T-helper 22 cell (primary cell): ENCODE results near the gene OR8J1.
"Not testable (repeated sequence)": the region's sequence is repeated elsewhere in the genome, so short reads cannot be mapped to it uniquely, and the experiment has no call there.

Experiments
- DNase-seq: peaks from one replicate; pipeline ENCODE4 v3.0.0-alpha.2; 2020; ENCODE audit warnings: low read depth

OR8J1 gene, protein sequence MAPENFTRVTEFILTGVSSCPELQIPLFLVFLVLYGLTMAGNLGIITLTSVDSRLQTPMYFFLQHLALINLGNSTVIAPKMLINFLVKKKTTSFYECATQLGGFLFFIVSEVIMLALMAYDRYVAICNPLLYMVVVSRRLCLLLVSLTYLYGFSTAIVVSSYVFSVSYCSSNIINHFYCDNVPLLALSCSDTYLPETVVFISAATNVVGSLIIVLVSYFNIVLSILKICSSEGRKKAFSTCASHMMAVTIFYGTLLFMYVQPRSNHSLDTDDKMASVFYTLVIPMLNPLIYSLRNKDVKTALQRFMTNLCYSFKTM

GRCh38 chr11:56353991-56354390, at the start of gene OR8J1:
OR8J1 (plus strand) TSS chr11:56354291; CDS start chr11:56360247, 5,956 bp downstream.
- no peak for DNase-seq

DNA sequence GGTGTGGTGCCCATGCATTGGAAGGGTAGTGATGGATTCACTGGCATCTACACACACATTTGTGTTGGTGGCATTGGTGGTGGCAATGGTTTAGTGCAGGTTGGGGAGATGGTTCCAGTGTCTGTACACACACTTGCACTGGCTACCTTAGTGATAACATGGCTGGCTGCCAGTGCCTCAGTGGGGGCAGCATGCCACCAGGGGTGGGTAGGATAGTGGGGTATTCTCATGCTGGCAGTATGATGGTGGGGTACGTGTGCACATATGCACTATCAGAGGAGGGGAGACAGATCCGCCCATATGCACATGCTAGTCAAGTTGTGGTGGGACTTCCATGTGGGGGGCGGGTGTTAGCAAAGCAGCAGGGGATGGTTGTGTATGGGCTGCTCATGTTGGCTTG, 46.3 kb upstream of the OR8J1 start:
- no peak for DNase-seq

- DNase-seq = no peak
These were observed 39.2 kb upstream of the OR8J1 start, which contains the start of gene OR8K3 for GRCh38 chr11:56314844-56315243. OR8K3 (plus strand) TSS chr11:56315144; CDS start chr11:56318307, 3,163 bp downstream.

DNA sequence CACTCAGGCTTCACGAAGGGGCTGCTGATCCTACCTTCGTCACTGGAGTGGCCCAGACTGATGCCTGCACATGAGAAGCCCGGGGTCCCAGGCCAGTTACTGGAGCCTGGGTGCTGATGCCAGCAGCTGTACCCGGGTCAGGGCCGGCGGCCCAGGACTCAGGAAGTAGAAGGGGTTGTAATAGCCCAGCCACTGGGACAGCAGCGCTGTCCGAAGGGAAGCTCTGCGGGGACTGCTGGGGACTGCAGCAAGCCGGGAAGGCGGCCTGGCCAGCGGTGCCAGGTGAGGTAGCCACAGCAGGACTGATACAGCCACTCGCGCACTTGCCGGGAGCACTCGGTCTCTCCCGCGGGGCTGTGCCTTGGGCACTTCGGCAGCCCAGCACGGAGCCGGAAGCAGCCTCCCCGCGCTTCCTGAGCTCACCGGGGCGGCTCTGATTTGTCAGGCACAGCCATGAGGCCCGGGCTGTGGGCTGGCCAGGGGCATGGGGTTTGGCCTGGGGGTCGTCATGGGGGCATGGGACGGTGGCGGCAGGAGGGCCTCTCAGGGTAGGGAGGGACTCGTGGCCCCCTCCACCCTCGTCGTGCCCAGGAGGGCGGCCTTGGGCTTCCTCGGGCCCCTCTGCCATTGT, 22.1 kb upstream of the OR8J1 start:
- no peak for DNase-seq

GRCh38 chr11:56333156-56333555, 20.9 kb upstream of the OR8J1 start:
- no peak for DNase-seq

- no peak for DNase-seq
These were observed 13.8 kb upstream of the OR8J1 start for GRCh38 chr11:56340289-56340688.

- no peak for DNase-seq
These were observed 8.4 kb upstream of the OR8J1 start, which contains the start of gene OR8K1 for GRCh38 chr11:56345739-56346138. OR8K1 (plus strand) TSS chr11:56346039; CDS start chr11:56346039, 0 bp downstream.

DNA sequence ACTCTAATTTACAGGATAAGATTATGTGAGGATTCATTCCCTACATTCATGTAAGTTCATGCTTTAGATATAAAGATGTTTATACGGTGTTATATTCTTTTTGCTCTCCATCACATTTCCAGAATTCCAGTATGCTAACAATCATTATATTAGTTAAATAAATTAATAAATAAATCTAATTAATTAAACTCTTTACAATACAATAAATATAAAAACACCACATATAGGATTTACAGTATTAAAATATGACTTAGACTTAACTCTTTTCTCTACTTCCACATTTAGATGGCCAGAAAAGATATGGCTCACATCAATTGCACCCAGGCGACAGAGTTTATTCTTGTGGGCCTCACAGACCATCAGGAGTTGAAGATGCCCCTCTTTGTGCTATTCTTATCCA, 21.2 kb downstream of the OR8J1 start, which contains the start of gene OR8U1:
Gene OR8U1 (plus strand): TSS at position 301 of the 400 bp plus-strand sequence. CDS start 0 bp downstream, at position 301.
- no peak for DNase-seq

GRCh38 chr11:56380120-56380519, 26.0 kb downstream of the OR8J1 start:
- no peak for DNase-seq

DNA sequence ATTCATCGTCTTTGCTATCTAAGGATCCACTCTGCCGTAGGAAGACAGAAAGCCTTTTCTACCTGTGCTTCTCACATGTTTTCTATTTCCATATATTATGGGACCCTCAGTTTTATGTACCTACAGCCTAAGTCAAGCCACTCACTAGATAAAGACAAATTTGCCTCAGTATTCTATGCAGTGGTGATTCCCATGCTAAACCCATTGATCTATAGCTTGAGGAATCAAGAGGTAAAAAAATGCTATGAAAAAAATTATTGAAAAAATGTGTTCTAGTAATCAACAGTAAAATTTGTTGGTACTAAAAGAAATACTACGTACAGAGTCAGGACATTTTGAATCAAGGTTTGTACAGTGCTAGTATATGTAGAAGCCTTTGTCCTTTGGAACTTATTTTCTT, 40.3 kb downstream of the OR8J1 start:
- no peak for DNase-seq

DNA sequence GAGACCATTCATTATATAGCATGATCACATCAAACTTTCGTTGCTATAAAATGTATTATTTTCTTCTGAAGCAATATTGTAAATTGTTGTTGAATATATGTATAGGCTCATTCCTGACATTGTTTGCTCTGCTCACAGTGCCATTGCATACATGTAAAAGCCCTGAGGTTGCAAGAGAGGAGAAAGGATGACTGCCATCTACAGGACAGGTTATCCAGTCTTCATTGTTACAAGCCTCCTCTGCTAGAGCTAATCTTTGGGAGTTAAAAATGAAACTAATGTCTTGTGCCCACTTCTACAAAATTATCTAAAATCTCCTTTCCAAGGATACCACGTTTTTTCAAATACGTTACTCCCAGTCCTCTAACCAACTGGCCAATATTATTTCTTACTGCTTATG, 42.0 kb downstream of the OR8J1 start:
- no peak for DNase-seq

GRCh38 chr11:56401858-56402461, 47.9 kb downstream of the OR8J1 start:
- DNase-seq = not testable (repeated sequence)

- DNase-seq = no peak
These were observed 50.3 kb downstream of the OR8J1 start for GRCh38 chr11:56404393-56404792.

DNA sequence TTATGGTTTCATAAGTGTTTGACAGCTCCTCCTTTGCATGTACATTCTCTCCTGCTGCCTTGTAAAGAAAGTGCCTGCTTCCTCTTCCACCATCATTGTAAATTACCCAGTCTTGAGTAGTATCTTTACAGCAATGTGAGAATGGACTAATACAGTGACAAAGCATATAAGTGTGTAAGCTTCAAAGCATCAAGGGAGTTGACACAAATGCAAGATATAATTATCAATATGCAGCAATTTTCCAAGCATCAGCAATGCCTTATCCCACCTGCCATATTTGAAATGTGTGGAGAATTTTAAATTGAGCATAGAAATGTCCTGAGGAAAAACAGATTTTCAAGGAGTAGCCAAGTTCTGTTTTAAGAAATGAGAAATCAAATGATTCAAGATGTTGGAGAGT, 56.7 kb downstream of the OR8J1 start:
- DNase-seq = no peak
